Osteoblast (primary cell): ENCODE results near the gene CA7. TPM values are rescaled to one million over a fixed set of nuclear protein-coding genes. Genes with fewer than 3 reads are reported as not detected.

Experiments
- DNase-seq: peaks from one replicate; pipeline ENCODE4 v3.0.0; 2011; ENCODE audit warnings: low spot score, mixed read lengths; ENCODE audit not compliant: insufficient read length; ENCODE audit errors: missing footprints
- H2AFZ ChIP-seq: 2 replicates; pipeline ENCODE4 v1.6.0; 2011; ENCODE audit warnings: mild to moderate bottlenecking, low read length
- H3K27ac ChIP-seq: 2 replicates; pipeline ENCODE4 v1.5.1; 2011; ENCODE audit warnings: mild to moderate bottlenecking, low read depth, low read length, moderate library complexity
- H3K27me3 ChIP-seq: 2 replicates; pipeline ENCODE4 v1.6.0; 2012; ENCODE audit warnings: mild to moderate bottlenecking, control low read depth, inconsistent platforms, low read length, moderate library complexity; ENCODE audit not compliant: insufficient read depth
- H3K36me3 ChIP-seq: 2 replicates; pipeline ENCODE4 v1.5.1; 2011; ENCODE audit warnings: mild to moderate bottlenecking, low read length, control low read depth, moderate library complexity; ENCODE audit not compliant: insufficient read depth
- H3K4me1 ChIP-seq: 2 replicates; pipeline ENCODE4 v1.5.1; 2011; ENCODE audit warnings: mild to moderate bottlenecking, low read length, control low read depth, moderate library complexity; ENCODE audit not compliant: insufficient read depth
- H3K4me2 ChIP-seq: 2 replicates; pipeline ENCODE4 v1.6.0; 2011; ENCODE audit warnings: mild to moderate bottlenecking, low read length; ENCODE audit not compliant: insufficient read depth
- H3K4me3 ChIP-seq: fragments of 200-600 bp; sonication (generic); 3 replicates; pipeline ENCODE4 v1.5.1; 2012; ENCODE audit warnings: mild to moderate bottlenecking, low read length, inconsistent platforms; ENCODE audit not compliant: insufficient read depth
- H3K79me2 ChIP-seq: 2 replicates; pipeline ENCODE4 v1.6.0; 2012; ENCODE audit warnings: mild to moderate bottlenecking, low read length, control low read depth, inconsistent platforms; ENCODE audit not compliant: insufficient read depth
- H3K9me3 ChIP-seq: 2 replicates; pipeline ENCODE4 v1.5.1; 2011; ENCODE audit warnings: low read depth, low read length, control low read depth
- H4K20me1 ChIP-seq: 2 replicates; pipeline ENCODE4 v1.6.0; 2012; ENCODE audit warnings: mild to moderate bottlenecking, low read length, control low read depth; ENCODE audit not compliant: insufficient read depth
- CTCF ChIP-seq: IDR thresholded peaks from 2 replicates; pipeline ENCODE4 v1.5.1; 2011; ENCODE audit warnings: mild to moderate bottlenecking, low read depth, low read length, moderate library complexity; ENCODE audit errors: extremely low read depth
- total RNA-seq: library from RNA; depleted of rRNA; stranded (reverse); fragments of >200 nt; gene quantifications from 2 replicates; pipeline ENCODE4 v1.2.3, GENCODE V29; 2012

The CA7 gene
- total RNA-seq, 1 donor = not detected

- TF ChIP-seq CTCF = no peak
Observed at GRCh38 chr16:66856801-66857200, 12.6 kb downstream of the CA7 start.

GRCh38 chr16:66857437-66857836 is 13.2 kb downstream of the CA7 start:
- Histone ChIP-seq H2AFZ (no peak overlapping the region), H3K9me3 (no peaks in the 10 kb centered on the region), H3K4me2 (no peak overlapping the region), H3K27ac (no peak overlapping the region), H3K4me3 (no peak overlapping the region), H3K36me3 (no peaks in the 10 kb centered on the region), H3K79me2 (no peaks in the 10 kb centered on the region), H3K27me3 (no peaks in the 10 kb centered on the region), H3K4me1 (peaks cover 5% of the 10 kb centered on the region), H4K20me1 (no peaks in the 10 kb centered on the region)
- TF ChIP-seq CTCF = no peak
- DNase-seq = no peak

More at GRCh38 chr16:66856801-66857200, 12.6 kb downstream of the CA7 start:
- H3K4me2 ChIP-seq = no peak overlapping the region
- H3K36me3 ChIP-seq = no peaks in the 10 kb centered on the region
- no peak overlapping the region for H3K27ac ChIP-seq
- no peak for DNase-seq
- H3K4me1 ChIP-seq = peaks cover 5% of the 10 kb centered on the region
- no peaks in the 10 kb centered on the region for H3K9me3 ChIP-seq
- no peaks in the 10 kb centered on the region for H3K79me2 ChIP-seq
- no peak overlapping the region for H2AFZ ChIP-seq
- H3K4me3 ChIP-seq = no peak overlapping the region
- no peaks in the 10 kb centered on the region for H3K27me3 ChIP-seq
- H4K20me1 ChIP-seq = no peaks in the 10 kb centered on the region

- Histone ChIP-seq H3K4me2 (no peak overlapping the region), H3K4me3 (no peak overlapping the region)
- peak; percentile 80 for DNase-seq
Observed at GRCh38 chr16:66858740-66859396, 14.7 kb downstream of the CA7 start.

More at GRCh38 chr16:66858740-66859396, 14.7 kb downstream of the CA7 start:
- no peaks in the 10 kb centered on the region for H3K27me3 ChIP-seq
- H3K9me3 ChIP-seq = no peaks in the 10 kb centered on the region
- no peak for TF ChIP-seq CTCF
- H3K27ac ChIP-seq = no peak overlapping the region
- no peaks in the 10 kb centered on the region for H3K36me3 ChIP-seq
- H3K79me2 ChIP-seq = no peaks in the 10 kb centered on the region
- no peaks in the 10 kb centered on the region for H4K20me1 ChIP-seq
- no peak overlapping the region for H2AFZ ChIP-seq
- H3K4me1 ChIP-seq = peaks cover 5% of the 10 kb centered on the region
